SK-N-SH (cell line): Measurements from ENCODE around the gene IL3. TPM values are rescaled to one million over a fixed set of nuclear protein-coding genes. Genes with fewer than 3 reads are reported as not detected.

Source experiments
- CTCF ChIA-PET: fragments of 300-600, 350-600 bp; formaldehyde crosslinking; extraction: SDS; loops from one replicate; lab custom pipeline; 2021; lab: Yijun Ruan, JAX
- POLR2A ChIA-PET: fragments of 350-600 bp; sonication (Branson Sonifier 250); formaldehyde crosslinking; extraction: SDS; loops from one replicate; lab custom pipeline; 2020; ENCODE audit warnings: antibody characterized with exemption, inconsistent platforms; lab: Yijun Ruan, JAX
- DNase-seq: peaks from one replicate; pipeline ENCODE4 v3.0.0; 2012
- H2AFZ ChIP-seq: fragments of 200-600 bp; sonication (generic); 2 replicates; pipeline ENCODE4 v1.8.1; 2016; ENCODE audit warnings: antibody characterized with exemption, mild to moderate bottlenecking, low read depth
- H3F3A ChIP-seq: fragments of 200-600 bp; sonication (generic); replicated peaks from 2 replicates; pipeline ENCODE3; 2016; ENCODE audit warnings: antibody characterized with exemption, mild to moderate bottlenecking; ENCODE audit not compliant: insufficient read depth
- H3K27ac ChIP-seq, 2 experiments: fragments of 200-500 bp in 1 of 2; fragments of 200-600 bp in 1 of 2; sonication (Bioruptor generic) in 1 of 2; sonication (generic), shearing (Covaris generic) in 1 of 2; 2 replicates each; pipeline versions ENCODE4 v1.5.1 to v1.6.1; 2014 to 2016; ENCODE audit warnings: low read depth in 2 of 2, inconsistent platforms in 1 of 2, low read length in 1 of 2, mild to moderate bottlenecking in 1 of 2, mixed read lengths in 1 of 2
- H3K27me3 ChIP-seq: fragments of 200-600 bp; sonication (generic), shearing (Covaris generic); 2 replicates; pipeline ENCODE4 v1.6.1; 2016; ENCODE audit warnings: mixed run types; ENCODE audit not compliant: insufficient read depth
- H3K36me3 ChIP-seq, 2 experiments: fragments of 200-500 bp in 1 of 2; fragments of 200-600 bp in 1 of 2; sonication (Bioruptor generic) in 1 of 2; sonication (generic) in 1 of 2; replicated peaks in 1 of 2; 2 replicates each; pipeline versions ENCODE3 to v1.5.1; 2014 to 2016; ENCODE audit warnings: low read length in 1 of 2, mild to moderate bottlenecking in 1 of 2; ENCODE audit not compliant: insufficient read depth in 2 of 2, control insufficient read depth in 1 of 2
- H3K4me1 ChIP-seq, 2 experiments: fragments of 200-500 bp in 1 of 2; fragments of 200-600 bp in 1 of 2; sonication (Bioruptor generic) in 1 of 2; sonication (generic), shearing (Covaris generic) in 1 of 2; 2 replicates each; pipeline versions ENCODE4 v1.5.1 to v1.6.1; 2014 to 2016; ENCODE audit warnings: low read depth in 1 of 2, low read length in 1 of 2, mixed run types in 1 of 2; ENCODE audit not compliant: insufficient read depth in 2 of 2, control insufficient read depth in 1 of 2
- H3K4me2 ChIP-seq: fragments of 200-600 bp; sonication (generic), shearing (Covaris generic); 2 replicates; pipeline ENCODE4 v1.6.1; 2017; ENCODE audit warnings: mixed run types
- H3K4me3 ChIP-seq, 2 experiments: fragments of 200-500 bp in 1 of 2; fragments of 200-600 bp in 1 of 2; sonication (Bioruptor generic) in 1 of 2; sonication (generic), shearing (Covaris generic) in 1 of 2; 2 replicates each; pipeline versions ENCODE4 v1.5.1 to v1.8.1; 2014 to 2016; ENCODE audit warnings: low read depth in 2 of 2, inconsistent platforms in 1 of 2, low read length in 1 of 2, mild to moderate bottlenecking in 1 of 2, mixed read lengths in 1 of 2, moderate library complexity in 1 of 2
- H3K79me2 ChIP-seq: fragments of 200-600 bp; sonication (generic); 2 replicates; pipeline ENCODE4 v1.8.1; 2017; ENCODE audit warnings: mild to moderate bottlenecking; ENCODE audit not compliant: insufficient read depth
- H3K9ac ChIP-seq: fragments of 200-600 bp; sonication (generic); 2 replicates; pipeline ENCODE4 v1.6.1; 2017; ENCODE audit warnings: mixed run types
- H3K9me2 ChIP-seq: fragments of 200-600 bp; sonication (generic); 2 replicates; pipeline ENCODE4 v1.6.1; 2017; ENCODE audit warnings: mixed run types
- H3K9me3 ChIP-seq: fragments of 200-600 bp; sonication (generic); 2 replicates; pipeline ENCODE4 v1.6.1; 2017; ENCODE audit warnings: mixed run types, mild to moderate bottlenecking, moderate library complexity
- H4K20me1 ChIP-seq: fragments of 200-600 bp; sonication (generic); 2 replicates; pipeline ENCODE4 v1.6.1; 2017; ENCODE audit warnings: mild to moderate bottlenecking, mixed run types; ENCODE audit not compliant: insufficient read depth
- CTCF ChIP-seq: fragments of 200-600 bp; sonication (generic); IDR thresholded peaks from 2 replicates; pipeline ENCODE4 v1.6.1; 2017; ENCODE audit warnings: antibody characterized with exemption, mild to moderate bottlenecking, moderate library complexity
- EZH2phosphoT487 ChIP-seq: fragments of 200-600 bp; sonication (generic); IDR thresholded peaks from 2 replicates; pipeline ENCODE4 v1.6.1; 2017; ENCODE audit warnings: low read depth, mixed run types, mild to moderate bottlenecking, antibody characterized with exemption, moderate library complexity, borderline replicate concordance
- FOXM1 ChIP-seq: IDR thresholded peaks from 2 replicates; pipeline ENCODE4 v1.4.0; 2012; ENCODE audit warnings: low read depth, mild to moderate bottlenecking
- GABPA ChIP-seq: IDR thresholded peaks from 2 replicates; pipeline ENCODE4 v1.4.0; 2012; ENCODE audit warnings: low read depth, mild to moderate bottlenecking
- GATA2 ChIP-seq: sonication (generic); formaldehyde crosslinking; IDR thresholded peaks from 2 replicates; pipeline ENCODE4 v1.5.0; 2020; ENCODE audit warnings: mild to moderate bottlenecking, missing genetic modification reagents
- MAX ChIP-seq: IDR thresholded peaks from 2 replicates; pipeline ENCODE4 v1.4.0; 2012; ENCODE audit warnings: low read depth
- NFIC ChIP-seq: IDR thresholded peaks from 2 replicates; pipeline ENCODE4 v1.4.0; 2012; ENCODE audit warnings: borderline replicate concordance
- NRF1 ChIP-seq: IDR thresholded peaks from 2 replicates; pipeline ENCODE4 v1.6.1; 2012; ENCODE audit warnings: low read depth, mild to moderate bottlenecking, low read length
- POLR2AphosphoS5 ChIP-seq: IDR thresholded peaks from 2 replicates; pipeline ENCODE4 v1.6.1; 2012; ENCODE audit warnings: low read depth, low read length
- RAD21 ChIP-seq: IDR thresholded peaks from 2 replicates; pipeline ENCODE4 v1.6.1; 2012; ENCODE audit warnings: mild to moderate bottlenecking, low read length
- RXRA ChIP-seq: IDR thresholded peaks from 2 replicates; pipeline ENCODE4 v1.4.0; 2012; ENCODE audit warnings: low read depth, mild to moderate bottlenecking, borderline replicate concordance
- TEAD4 ChIP-seq: IDR thresholded peaks from 2 replicates; pipeline ENCODE4 v1.4.0; 2012; ENCODE audit warnings: mild to moderate bottlenecking, borderline replicate concordance; ENCODE audit not compliant: insufficient read depth
- USF1 ChIP-seq: IDR thresholded peaks from 2 replicates; pipeline ENCODE4 v1.4.0; 2012; ENCODE audit warnings: low read depth, borderline replicate concordance
- ZBTB33 ChIP-seq: IDR thresholded peaks from 2 replicates; pipeline ENCODE4 v1.4.0; 2012; ENCODE audit warnings: low read depth, borderline replicate concordance
- WGBS: methylation state at CpG from one replicate; pipeline ENCODE4 v1.1.6; 2017; ENCODE audit warnings: low lambda C conversion rate; 5-methylcytosine and 5-hydroxymethylcytosine counted together
- polyA plus RNA-seq, 3 experiments: library from polyadenylated mRNA; depleted of rRNA; stranded (reverse); fragments of >200 nt; gene quantifications; 2 replicates each; pipeline ENCODE4 v1.2.3, GENCODE V29; 2012

The IL3 gene
- polyA plus RNA-seq, 1 of the 3 experiments (the other 2 are of a cell fraction), result not detected

GRCh38 chr5:132082329-132083023, 22.0 kb downstream of the IL3 start:
- no peak for DNase-seq
- CTCF ChIA-PET, result interaction anchor here (1.0 to 1.1 kb wide), 3 partner anchors 17 to 108 kb away, joined by 3 read pairs; no protein-coding TSS in a partner anchor

More at GRCh38 chr5:132082329-132083023, 22.0 kb downstream of the IL3 start:
- Histone ChIP-seq H3K27me3 (no peaks in the 10 kb centered on the region), H3K4me3 (no peak overlapping the region), H3K9me2 (no peaks in the 10 kb centered on the region), H3K79me2 (no peaks in the 10 kb centered on the region), H3K36me3 (no peaks in the 10 kb centered on the region), H2AFZ (no peak overlapping the region), H3F3A (peaks cover 5% of the 10 kb centered on the region), H3K4me2 (no peak overlapping the region), H3K9ac (no peak overlapping the region), H3K27ac (no peak overlapping the region), H3K9me3 (no peaks in the 10 kb centered on the region), H3K4me1 (peaks cover 14 to 17% of the 10 kb centered on the region in 2 experiments), H4K20me1 (no peaks in the 10 kb centered on the region)
- WGBS, result 85% methylated on average over 5 of the region's 8 CpGs
- POLR2A ChIA-PET, result no interaction called here
- no peak for TF ChIP-seq CTCF
- no peak for TF ChIP-seq RAD21
- no peak for TF ChIP-seq NRF1
- TF ChIP-seq POLR2AphosphoS5, result no peak
- TF ChIP-seq NFIC, result no peak
- no peak for TF ChIP-seq ZBTB33
- no peak for TF ChIP-seq GABPA
- TF ChIP-seq MAX, result no peak
- no peak for TF ChIP-seq EZH2phosphoT487
- no peak for TF ChIP-seq FOXM1
- no peak for TF ChIP-seq TEAD4
- no peak for TF ChIP-seq RXRA
- no peak for TF ChIP-seq GATA2 (CRISPR knock-in tag)
- no peak for TF ChIP-seq USF1
